SK-N-SH treated with all-trans-retinoic acid at 6 μM for 48 hours (cell line): ENCODE data around the gene ZMIZ1.

ENCODE experiments used
- ATAC-seq: fragments of 200-7000 bp; cut with Tn5 transposase; 3 replicates; pipeline ENCODE4 v1.9.1; 2020; ENCODE audit warnings: mild to moderate bottlenecking, moderate library complexity
- ARNTL ChIP-seq: fragments of 450-650 bp; formaldehyde crosslinking; IDR thresholded peaks from 2 replicates; pipeline ENCODE4 v1.5.0; 2020; ENCODE audit warnings: low read depth, mild to moderate bottlenecking, moderate library complexity, borderline replicate concordance
- BACH2 ChIP-seq: fragments of 250-450 bp; sonication (Bioruptor Pico); IDR thresholded peaks from 2 replicates; pipeline ENCODE4 v1.9.0; 2021; ENCODE audit warnings: mild to moderate bottlenecking, borderline replicate concordance
- CSDC2 ChIP-seq: fragments of 250-450 bp; sonication (Bioruptor Pico); IDR thresholded peaks from 2 replicates; pipeline ENCODE4 v1.5.0; 2020; ENCODE audit warnings: mild to moderate bottlenecking, moderate library complexity
- CSRNP3 ChIP-seq: fragments of 250-450 bp; sonication (Bioruptor Pico); IDR thresholded peaks from 2 replicates; pipeline ENCODE4 v1.5.1; 2021; ENCODE audit warnings: mild to moderate bottlenecking, moderate library complexity
- ESRRG ChIP-seq: fragments of 250-450 bp; sonication (Bioruptor Pico); IDR thresholded peaks from 2 replicates; pipeline ENCODE4 v1.6.1; 2021; ENCODE audit warnings: mild to moderate bottlenecking
- GLIS3 ChIP-seq: fragments of 250-450 bp; sonication (Bioruptor Pico); IDR thresholded peaks from 2 replicates; pipeline ENCODE4 v1.5.0; 2020; ENCODE audit warnings: mild to moderate bottlenecking, moderate library complexity
- ISL1 ChIP-seq: fragments of 250-450 bp; sonication (Bioruptor Pico); IDR thresholded peaks from 2 replicates; pipeline ENCODE4 v2.1.2; 2022; ENCODE audit warnings: mild to moderate bottlenecking, moderate library complexity
- OSR1 ChIP-seq: fragments of 250-450 bp; sonication (Bioruptor Pico); IDR thresholded peaks from 2 replicates; pipeline ENCODE4 v1.8.0; 2022; ENCODE audit warnings: moderate library complexity, mild to moderate bottlenecking, inconsistent platforms
- PATZ1 ChIP-seq: fragments of 250-450 bp; sonication (Bioruptor Pico); IDR thresholded peaks from 2 replicates; pipeline ENCODE4 v1.8.0; 2020; ENCODE audit warnings: mild to moderate bottlenecking, moderate library complexity, borderline replicate concordance
- POU6F1 ChIP-seq: fragments of 250-450 bp; sonication (Bioruptor Pico); IDR thresholded peaks from 2 replicates; pipeline ENCODE4 v1.8.0; 2021; ENCODE audit warnings: low read depth, mild to moderate bottlenecking, moderate library complexity, borderline replicate concordance
- PPARA ChIP-seq: fragments of 250-450 bp; sonication (Bioruptor Pico); IDR thresholded peaks from 2 replicates; pipeline ENCODE4 v1.5.0; 2020; ENCODE audit warnings: mild to moderate bottlenecking, borderline replicate concordance
- RARB ChIP-seq: fragments of 250-450 bp; sonication (Bioruptor Pico); IDR thresholded peaks from 2 replicates; pipeline ENCODE4 v1.8.0; 2021; ENCODE audit warnings: mild to moderate bottlenecking, moderate library complexity
- SNAI2 ChIP-seq: fragments of 250-450 bp; sonication (Bioruptor Pico); IDR thresholded peaks from 2 replicates; pipeline ENCODE4 v1.5.0; 2020; ENCODE audit warnings: mild to moderate bottlenecking, moderate library complexity
- TCF4 ChIP-seq: fragments of 250-450 bp; sonication (Bioruptor Pico); IDR thresholded peaks from 2 replicates; pipeline ENCODE4 v1.8.0; 2021; ENCODE audit warnings: mild to moderate bottlenecking, moderate library complexity, borderline replicate concordance
- TSHZ2 ChIP-seq: fragments of 250-450 bp; sonication (Bioruptor Pico); IDR thresholded peaks from 2 replicates; pipeline ENCODE4 v1.5.0; 2020; ENCODE audit warnings: mild to moderate bottlenecking, moderate library complexity
- ZFP3 ChIP-seq: fragments of 250-450 bp; sonication (Bioruptor Pico); IDR thresholded peaks from 2 replicates; pipeline ENCODE4 v1.5.0; 2020; ENCODE audit warnings: mild to moderate bottlenecking, moderate library complexity
- ZFP30 ChIP-seq: fragments of 450-650 bp; formaldehyde crosslinking; IDR thresholded peaks from 2 replicates; pipeline ENCODE4 v1.5.0; 2022; ENCODE audit warnings: mild to moderate bottlenecking, moderate library complexity
- ZNF565 ChIP-seq: fragments of 450-650 bp; formaldehyde crosslinking; conservative IDR thresholded peaks from 2 replicates; pipeline ENCODE4 v1.5.0; 2020; ENCODE audit warnings: low read depth, mild to moderate bottlenecking, moderate library complexity
- ZNF70 ChIP-seq: fragments of 450-650 bp; formaldehyde crosslinking; IDR thresholded peaks from 2 replicates; pipeline ENCODE4 v1.5.0; 2020; ENCODE audit warnings: mild to moderate bottlenecking, moderate library complexity
- ZNF8 ChIP-seq: fragments of 450-650 bp; formaldehyde crosslinking; IDR thresholded peaks from 2 replicates; pipeline ENCODE4 v1.5.0; 2020; ENCODE audit warnings: mild to moderate bottlenecking, moderate library complexity

The ZMIZ1 gene

GRCh38 chr10:79356104-79356503 is 287.3 kb downstream of the ZMIZ1 start:
- no peak for ATAC-seq
- no peak for TF ChIP-seq ZFP30 (CRISPR knock-in tag)
- no peak for TF ChIP-seq ZNF565 (CRISPR knock-in tag)
- TF ChIP-seq SNAI2 (CRISPR knock-in tag), result no peak
- TF ChIP-seq TSHZ2 (CRISPR knock-in tag), result no peak
- TF ChIP-seq ARNTL, result no peak
- no peak for TF ChIP-seq POU6F1
- no peak for TF ChIP-seq ZNF8
- no peak for TF ChIP-seq OSR1 (CRISPR knock-in tag)
- no peak for TF ChIP-seq RARB (CRISPR knock-in tag)
- TF ChIP-seq, all 23 proteins: peak for 0

- no peak for ATAC-seq
- TF ChIP-seq ZNF70 (no peak), RARB (CRISPR knock-in tag) (no peak)
These were observed 288.4 kb downstream of the ZMIZ1 start for GRCh38 chr10:79357180-79357579.

GRCh38 chr10:79358811-79359210 is 290.0 kb downstream of the ZMIZ1 start:
- ATAC-seq, result no peak

GRCh38 chr10:79359816-79360498 is 291.2 kb downstream of the ZMIZ1 start:
- TF ChIP-seq ZNF565 (CRISPR knock-in tag) (no peak), OSR1 (CRISPR knock-in tag) (no peak), POU6F1 (no peak), CSDC2 (CRISPR knock-in tag) (no peak), ISL1 (CRISPR knock-in tag) (no peak), ZNF8 (no peak), RARB (CRISPR knock-in tag) (no peak), ZFP30 (CRISPR knock-in tag) (no peak), GLIS3 (no peak), TCF4 (CRISPR knock-in tag) (no peak), BACH2 (CRISPR knock-in tag) (no peak), ZFP3 (CRISPR knock-in tag) (no peak), PATZ1 (CRISPR knock-in tag) (no peak), TSHZ2 (CRISPR knock-in tag) (no peak), ESRRG (no peak)
- ATAC-seq, result no peak

More at GRCh38 chr10:79358811-79359210, 290.0 kb downstream of the ZMIZ1 start:
- no peak for TF ChIP-seq ZFP3 (CRISPR knock-in tag)
- no peak for TF ChIP-seq PPARA (CRISPR knock-in tag)
- TF ChIP-seq ZNF565 (CRISPR knock-in tag), result no peak
- TF ChIP-seq BACH2 (CRISPR knock-in tag), result no peak
- no peak for TF ChIP-seq ZNF70
- TF ChIP-seq CSRNP3, result no peak
- TF ChIP-seq ZFP30 (CRISPR knock-in tag), result no peak
- no peak for TF ChIP-seq OSR1 (CRISPR knock-in tag)
- no peak for TF ChIP-seq GLIS3
- TF ChIP-seq ESRRG, result no peak
- TF ChIP-seq, all 23 proteins: peak for 0
